Adrenal gland (tissue), 5 donors: ENCODE results near the gene RIMBP3C.
"Not testable (repeated sequence)": the region's sequence is repeated elsewhere in the genome, so short reads cannot be mapped to it uniquely, and the experiment has no call there.

ENCODE experiments used
- POLR2A ChIP-seq, 2 donors: fragments of 450-650 bp; IDR thresholded peaks; one replicate each; pipeline ENCODE4 v1.6.1; 2017; ENCODE audit warnings: antibody characterized with exemption in 2 of 2, mild to moderate bottlenecking in 2 of 2, moderate library complexity in 1 of 2
- TF ChIP-seq, protein P1 (sequence below), 6 experiments: fragments of 450-650 bp in 4 of 6; fragments of 200-600 bp in 2 of 6; sonication (generic) in 1 of 6; IDR thresholded peaks; 1 replicate in 5 of 6; 2 replicates in 1 of 6; pipeline versions ENCODE4 v1.5.1 to v1.8.0; 2016 to 2021; ENCODE audit warnings: antibody characterized with exemption in 6 of 6, mild to moderate bottlenecking in 2 of 6, moderate library complexity in 1 of 6
- donor health status: DM: no; HTN: no; CAD: no.

DNA sequence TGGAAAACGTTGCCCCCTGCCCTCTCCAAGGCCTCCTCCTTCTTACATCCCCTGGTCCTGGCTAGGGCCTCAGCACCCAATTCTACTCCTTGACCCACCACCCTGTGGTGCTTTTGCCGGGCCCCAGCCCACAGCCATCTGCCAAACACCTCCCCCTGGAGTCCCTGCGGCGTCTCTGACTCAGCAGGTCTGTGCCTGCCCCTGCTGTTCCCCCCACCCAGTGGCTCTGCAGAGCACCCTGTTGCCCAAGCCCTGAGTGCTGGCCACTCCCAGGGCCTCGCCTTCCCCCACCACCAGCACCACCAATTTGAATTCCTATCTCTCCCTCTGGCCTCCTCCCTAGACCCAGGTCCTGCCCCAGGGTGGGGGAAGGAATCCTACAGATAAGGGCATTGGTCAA, 19.7 kb downstream of the RIMBP3C start:
- TF ChIP-seq, protein P1, sequence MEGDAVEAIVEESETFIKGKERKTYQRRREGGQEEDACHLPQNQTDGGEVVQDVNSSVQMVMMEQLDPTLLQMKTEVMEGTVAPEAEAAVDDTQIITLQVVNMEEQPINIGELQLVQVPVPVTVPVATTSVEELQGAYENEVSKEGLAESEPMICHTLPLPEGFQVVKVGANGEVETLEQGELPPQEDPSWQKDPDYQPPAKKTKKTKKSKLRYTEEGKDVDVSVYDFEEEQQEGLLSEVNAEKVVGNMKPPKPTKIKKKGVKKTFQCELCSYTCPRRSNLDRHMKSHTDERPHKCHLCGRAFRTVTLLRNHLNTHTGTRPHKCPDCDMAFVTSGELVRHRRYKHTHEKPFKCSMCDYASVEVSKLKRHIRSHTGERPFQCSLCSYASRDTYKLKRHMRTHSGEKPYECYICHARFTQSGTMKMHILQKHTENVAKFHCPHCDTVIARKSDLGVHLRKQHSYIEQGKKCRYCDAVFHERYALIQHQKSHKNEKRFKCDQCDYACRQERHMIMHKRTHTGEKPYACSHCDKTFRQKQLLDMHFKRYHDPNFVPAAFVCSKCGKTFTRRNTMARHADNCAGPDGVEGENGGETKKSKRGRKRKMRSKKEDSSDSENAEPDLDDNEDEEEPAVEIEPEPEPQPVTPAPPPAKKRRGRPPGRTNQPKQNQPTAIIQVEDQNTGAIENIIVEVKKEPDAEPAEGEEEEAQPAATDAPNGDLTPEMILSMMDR (IDR thresholded peaks at IDR 0.05) = not testable (repeated sequence)
- TF ChIP-seq POLR2A (IDR thresholded peaks at IDR 0.05) = not testable (repeated sequence)
